Activated gamma-delta T cell (primary cell): ENCODE results near the gene RAB27A.

Experiments
- DNase-seq: peaks from one replicate; lab custom pipeline; 2025; lab: John Stamatoyannopoulos, UW

Gene RAB27A

DNA sequence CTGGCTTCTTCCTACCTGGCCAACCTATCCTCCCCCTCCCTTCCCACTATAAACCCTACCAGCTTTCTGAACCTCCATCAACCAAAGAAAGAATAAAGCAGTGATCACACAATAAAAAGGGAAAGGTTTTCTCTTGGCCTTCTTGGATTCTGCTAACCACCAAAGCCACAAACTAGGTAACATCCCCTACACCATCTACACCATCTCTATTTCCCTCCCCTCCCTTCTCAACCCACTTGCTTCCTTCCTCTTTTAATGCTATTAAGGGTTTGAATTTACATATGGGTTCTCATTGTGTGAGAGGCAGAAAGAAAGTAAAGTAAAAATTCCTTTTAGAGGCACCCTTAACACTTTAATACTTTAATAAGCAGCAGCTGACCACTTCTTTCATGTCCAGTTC is 67.0 kb downstream of the RAB27A start:
- no peak for DNase-seq

DNA sequence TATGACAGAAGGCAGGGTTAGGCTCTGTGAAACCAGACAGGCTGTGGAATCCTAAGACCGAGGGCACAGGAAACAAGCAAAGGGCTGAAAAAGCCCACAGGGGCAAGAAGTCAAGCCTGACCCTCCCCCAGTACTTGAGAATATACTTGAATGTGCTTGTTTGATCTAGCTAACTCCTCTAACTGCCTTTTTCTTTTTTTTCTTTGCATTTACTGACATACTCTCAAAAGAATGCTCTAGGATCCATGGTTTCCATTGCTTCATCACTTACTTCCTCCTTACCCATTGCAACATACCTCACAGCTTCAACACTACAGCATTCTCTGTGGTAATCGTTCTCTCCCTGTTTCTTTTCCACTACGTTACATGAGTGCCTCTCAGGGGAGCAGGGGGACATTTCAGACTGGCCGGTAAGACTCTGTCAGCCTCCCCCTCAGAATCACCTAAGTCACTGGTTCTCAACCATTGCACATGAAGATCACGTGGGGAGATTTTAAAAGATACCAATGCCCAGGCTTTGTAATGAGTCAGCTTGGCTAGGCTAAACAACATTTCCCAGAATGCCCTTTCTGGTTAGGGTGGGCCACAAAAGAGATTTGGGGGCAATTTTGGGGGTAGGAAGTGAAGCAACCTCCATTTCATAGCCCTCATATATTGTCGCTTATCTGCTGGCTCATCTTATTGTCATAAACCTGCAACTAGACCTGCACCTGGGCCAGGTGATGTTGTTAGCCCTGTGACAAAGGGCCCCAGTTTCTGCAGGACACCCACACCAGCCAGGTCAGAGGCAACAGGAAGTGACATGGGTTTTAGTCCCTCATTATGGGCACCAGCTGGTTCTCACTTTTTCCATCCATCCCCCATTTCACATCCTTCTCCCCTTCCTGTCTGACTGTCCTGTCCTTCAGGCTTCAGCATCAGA is 68.3 kb downstream of the RAB27A start:
- DNase-seq, result no peak

DNA sequence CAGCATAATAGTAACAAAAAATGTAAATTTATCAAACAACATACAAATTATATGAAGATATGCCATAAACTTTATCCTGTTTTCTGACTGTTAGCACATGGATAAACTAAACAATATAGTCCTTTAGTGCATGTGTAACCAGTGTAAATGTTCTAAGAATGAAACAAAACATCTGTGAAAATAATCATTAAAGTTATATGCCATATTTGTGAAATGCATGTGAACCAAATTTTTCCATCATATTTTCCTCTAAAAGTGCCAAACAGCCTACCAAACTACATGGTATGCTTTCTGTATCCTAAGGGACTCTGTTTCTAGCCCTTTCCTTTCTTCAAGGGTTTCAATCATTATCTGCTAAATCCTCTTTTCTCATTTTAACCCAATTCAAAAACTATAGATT is 69.0 kb downstream of the RAB27A start:
- no peak for DNase-seq

GRCh38 chr15:55218056-55218455 is 71.6 kb downstream of the RAB27A start:
- no peak for DNase-seq

DNA sequence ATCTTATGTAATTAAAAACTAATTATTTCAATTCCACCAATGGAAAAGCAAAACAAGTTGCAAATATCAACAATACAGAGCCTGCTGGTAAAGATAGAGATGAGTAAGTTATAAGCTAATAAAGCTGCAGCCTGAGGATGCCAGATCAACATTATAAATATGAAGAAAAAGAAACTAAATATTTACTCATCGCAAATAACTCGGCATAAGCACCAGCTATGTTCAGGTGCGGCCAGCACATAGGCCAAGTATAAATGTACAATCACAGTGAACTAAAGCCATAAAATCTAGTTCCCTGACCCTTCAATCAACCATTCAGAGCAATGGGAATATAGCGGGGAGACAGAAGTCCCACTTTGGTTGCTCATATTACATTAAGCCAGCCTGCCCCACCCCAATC is 85.1 kb downstream of the RAB27A start:
- no peak for DNase-seq

GRCh38 chr15:55202206-55202605 is 87.4 kb downstream of the RAB27A start:
- DNase-seq, result no peak

DNA sequence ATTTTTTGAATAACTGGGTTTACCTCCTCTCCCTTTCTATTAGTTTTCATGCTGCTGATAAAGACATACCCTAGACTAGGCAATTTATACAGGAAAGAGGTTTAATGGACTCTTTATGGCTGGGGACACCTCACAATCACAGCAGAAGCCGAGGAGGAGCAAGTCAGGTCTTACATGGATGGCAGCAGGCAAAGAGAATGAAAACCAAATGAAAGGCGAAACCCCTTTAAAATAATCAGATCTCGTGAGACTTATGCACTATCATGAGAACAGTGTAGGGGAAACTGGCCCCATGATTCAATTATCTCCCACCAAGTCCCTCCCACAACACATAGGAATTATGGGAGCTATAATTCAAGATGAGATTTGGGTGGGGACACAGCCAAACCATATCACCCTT is 90.9 kb downstream of the RAB27A start:
- DNase-seq, result no peak

GRCh38 chr15:55197719-55198118 is 91.9 kb downstream of the RAB27A start:
- DNase-seq, result no peak

GRCh38 chr15:55197362-55197705 is 92.3 kb downstream of the RAB27A start:
- DNase-seq, result no peak

DNA sequence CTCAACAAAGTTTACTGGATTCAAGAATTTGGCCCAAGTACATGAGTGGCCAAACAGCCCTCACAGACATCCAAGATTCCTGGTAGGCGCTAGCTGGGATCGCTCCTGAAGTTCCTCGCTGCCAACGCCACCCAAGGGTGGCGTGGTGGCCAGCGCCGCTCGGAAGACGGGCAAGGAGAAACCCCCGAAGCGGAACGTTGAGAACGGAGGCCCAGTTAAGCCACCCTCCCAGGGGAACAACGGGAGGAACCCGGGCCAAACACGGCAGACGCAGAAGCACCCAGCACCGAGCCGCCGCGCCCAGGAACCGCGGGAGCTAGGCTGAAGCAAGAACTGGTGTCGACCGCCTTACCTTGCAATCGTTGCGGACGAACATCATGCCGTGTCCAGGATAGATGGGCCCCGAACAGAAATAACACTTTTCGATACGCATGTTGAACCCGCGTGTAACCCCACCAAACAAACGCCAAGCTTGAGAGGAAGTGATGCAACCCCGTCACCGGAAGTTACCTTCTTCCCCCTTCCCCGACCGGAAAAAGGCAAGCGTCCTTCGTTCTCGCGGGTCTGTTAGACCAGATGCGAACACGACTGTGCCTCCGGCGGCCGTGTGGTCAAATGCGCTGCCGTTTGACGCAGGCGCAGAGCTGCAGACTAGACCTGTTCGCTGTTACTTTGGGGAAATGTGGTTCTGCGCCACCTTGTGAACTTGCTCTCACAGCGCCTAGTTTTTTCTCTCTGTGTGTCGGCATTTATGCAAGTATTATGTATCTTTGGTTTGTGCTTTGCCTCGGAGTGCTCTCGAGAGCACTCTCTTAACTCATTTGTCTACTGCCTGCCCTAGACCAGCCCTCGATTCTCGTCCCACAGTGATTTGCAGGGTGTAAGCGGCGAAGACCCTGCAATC is 92.9 kb downstream of the RAB27A start, which contains the start of gene RSL24D1:
Gene RSL24D1, minus strand, starts transcription at position 484 of the 904 bp plus-strand sequence. Its CDS starts 51 bp downstream, at position 433.
- DNase-seq, result peak; percentile 85

DNA sequence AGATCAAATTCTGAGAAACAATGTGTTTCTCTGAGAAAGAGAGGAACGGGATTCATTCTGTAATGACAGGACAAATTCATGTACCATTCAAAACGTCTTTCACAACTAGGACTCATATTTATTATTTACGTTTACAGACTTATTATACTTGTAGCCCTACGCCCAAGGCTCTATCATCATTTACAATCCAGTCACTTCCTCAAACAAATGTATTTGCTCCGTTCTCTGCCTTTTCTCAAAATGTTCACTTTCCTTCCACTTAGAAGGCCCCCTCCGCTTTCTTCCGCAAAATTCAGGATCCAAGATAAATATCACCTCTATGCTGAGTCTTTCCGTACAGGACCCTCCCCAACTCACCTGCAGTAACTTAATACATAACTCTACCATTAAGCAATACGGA is 93.6 kb downstream of the RAB27A start:
- DNase-seq, result no peak

DNA sequence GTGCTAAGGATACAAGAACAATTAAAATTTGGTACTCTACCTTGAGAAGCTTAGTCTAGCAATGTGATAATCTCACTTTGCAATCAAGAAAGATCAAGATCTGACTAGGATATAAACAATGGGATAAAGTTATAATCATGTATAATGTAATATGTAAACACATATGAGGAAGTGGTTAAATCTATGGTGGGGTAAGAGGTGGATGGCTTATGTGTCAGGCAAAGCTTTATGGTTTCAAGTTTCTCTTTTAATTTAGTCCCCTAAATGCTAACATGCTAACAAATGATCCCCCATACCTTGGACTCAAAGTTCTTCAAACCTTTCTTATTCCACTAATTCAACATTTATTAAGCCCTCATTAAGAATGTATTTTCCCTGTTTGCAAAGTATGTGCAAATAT is 95.4 kb downstream of the RAB27A start:
- no peak for DNase-seq

DNA sequence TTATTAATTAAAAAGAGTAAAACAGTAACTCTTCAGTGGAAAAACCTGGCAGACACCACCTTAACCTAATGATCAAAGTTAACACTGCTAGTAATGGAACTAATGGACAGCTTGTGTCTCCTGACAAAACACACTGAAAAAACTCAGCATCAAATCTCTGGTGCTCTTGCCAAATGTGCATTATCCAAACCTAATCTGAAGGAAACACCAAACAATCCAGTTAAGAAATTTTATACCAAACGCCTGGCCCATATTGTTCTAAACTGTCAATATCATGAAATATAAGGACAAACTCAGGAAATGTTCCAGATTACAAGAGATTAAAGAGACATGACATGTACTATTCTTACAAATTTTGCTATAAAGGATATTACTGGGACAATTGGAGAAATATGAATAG is 103.3 kb downstream of the RAB27A start:
- DNase-seq, result no peak

DNA sequence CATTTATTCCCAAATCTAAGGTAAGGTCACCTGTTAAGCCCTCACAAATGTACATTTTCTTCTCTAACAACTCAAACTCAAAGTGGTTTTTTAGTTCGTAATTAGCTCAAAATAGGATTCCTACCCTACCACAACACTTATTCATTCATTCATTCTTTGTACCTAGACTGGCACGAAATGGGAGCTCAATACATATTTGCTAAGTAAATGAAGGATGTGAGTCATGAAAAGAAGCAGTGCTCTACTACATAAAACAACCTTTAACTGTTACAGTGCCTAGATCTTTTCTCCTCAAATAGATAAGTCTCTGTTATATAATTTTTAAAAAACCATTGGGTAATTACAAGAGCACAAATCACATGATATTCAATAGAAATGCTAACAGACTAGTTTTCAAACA is 105.9 kb downstream of the RAB27A start:
- no peak for DNase-seq

DNA sequence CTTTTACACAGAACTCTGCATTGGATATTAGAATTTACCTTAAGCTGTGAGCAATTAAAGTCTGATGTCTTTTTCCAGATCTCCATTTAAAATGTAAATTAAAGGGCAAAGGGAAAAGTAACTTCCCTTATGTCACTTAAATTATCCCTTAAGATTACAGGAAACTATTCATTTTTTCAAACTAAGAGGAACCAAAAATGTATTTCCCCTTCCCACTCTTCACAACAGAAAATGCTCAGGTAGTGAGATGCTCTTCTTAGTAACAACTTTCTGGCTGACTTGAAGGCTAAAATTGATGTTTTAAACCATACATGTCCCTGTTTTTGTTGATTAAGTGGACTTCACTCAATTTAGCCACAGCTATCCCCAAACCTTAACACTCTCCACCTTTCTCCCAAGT is 110.5 kb downstream of the RAB27A start:
- no peak for DNase-seq

GRCh38 chr15:55170361-55170760 is 119.3 kb downstream of the RAB27A start:
- no peak for DNase-seq

- DNase-seq, result no peak
Measured at GRCh38 chr15:55168350-55168974, 121.2 kb downstream of the RAB27A start.

GRCh38 chr15:55164284-55164683 is 125.3 kb downstream of the RAB27A start:
- no peak for DNase-seq
